HuH-7 (cell line): ENCODE results near the gene BMERB1.
"Not testable (repeated sequence)": the region's sequence is repeated elsewhere in the genome, so short reads cannot be mapped to it uniquely, and the experiment has no call there.

Experiments
- DNase-seq: peaks from one replicate; pipeline ENCODE4 v3.0.0; 2011; ENCODE audit warnings: low spot score

Gene BMERB1

DNA sequence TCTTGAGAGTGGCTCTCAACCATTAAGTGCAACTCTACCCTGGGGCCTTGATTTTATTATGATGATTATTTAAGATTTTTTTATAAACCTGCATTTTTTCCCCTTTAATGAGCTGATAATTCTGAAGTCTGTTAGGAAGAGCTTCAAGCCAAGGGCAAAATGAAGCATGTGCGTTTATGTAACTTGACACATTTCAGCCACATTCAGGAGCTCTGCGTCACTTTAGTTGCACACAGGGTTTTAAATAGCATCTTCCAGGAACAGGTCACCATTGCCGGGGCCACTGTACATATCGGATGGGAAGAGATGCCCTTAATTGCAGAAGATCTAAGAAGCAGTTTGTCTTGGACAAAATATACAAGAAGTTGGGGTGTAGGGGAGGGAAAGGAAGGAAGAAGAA lies 89.6 kb downstream of the BMERB1 start:
- no peak for DNase-seq

DNA sequence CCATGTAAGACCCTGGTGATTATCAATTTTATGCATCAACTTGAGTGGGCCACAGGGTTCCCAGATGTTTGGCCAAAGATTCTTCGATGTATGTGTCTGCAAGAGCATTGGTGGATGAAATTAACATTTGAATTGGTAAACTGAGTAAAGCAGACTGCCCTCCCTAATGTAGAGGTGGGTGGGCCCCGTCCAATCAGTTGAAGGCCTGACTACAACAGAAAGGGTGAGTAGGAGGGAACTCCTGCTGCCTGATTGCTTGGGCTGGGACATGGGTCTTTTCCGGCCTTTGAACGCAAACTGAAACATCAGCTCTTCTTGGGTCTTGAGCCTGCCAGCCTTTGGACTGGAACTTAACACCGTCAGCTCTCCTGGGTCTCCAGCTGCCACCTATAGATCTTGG lies 90.6 kb downstream of the BMERB1 start:
- DNase-seq: no peak

DNA sequence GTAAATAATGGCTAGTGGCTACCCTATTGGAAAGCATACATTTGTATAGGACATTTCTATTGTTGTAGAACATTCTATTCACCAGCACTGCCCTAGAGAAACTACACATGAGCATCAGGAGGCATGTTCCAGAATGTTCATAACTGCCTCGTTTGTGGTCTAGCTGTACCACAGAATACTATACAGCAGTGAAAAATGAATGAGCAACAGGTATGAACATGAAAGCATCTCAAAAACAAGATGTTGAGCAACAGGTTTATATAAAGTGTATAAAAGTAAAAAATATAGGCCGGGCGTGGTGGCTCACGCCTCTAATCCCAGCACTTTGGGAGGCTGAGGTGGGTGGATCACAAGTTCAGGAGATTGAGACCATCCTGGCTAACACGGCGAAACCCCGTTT lies 91.7 kb downstream of the BMERB1 start:
- no peak for DNase-seq

GRCh38 chr16:15526731-15527130 lies 92.3 kb downstream of the BMERB1 start:
- DNase-seq: no peak

DNA sequence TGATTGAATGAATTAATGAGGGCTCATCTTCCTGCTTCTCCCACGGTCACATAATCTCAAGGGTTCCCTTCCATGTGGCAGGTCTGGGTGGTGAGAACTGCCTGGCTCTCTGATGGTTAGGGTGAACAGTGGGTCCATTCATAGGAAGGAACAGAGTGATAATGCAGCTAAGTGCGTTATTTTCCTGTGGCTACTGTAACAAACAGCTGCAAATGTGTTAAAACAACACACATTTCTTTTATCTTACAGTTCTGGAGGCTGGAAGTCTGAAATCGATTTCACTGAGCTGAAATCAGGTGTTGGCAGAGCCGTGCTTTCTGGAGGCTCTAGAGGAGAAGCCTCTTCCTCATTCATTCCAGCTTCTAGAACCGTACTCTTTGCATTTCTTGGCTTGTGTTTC lies 95.3 kb downstream of the BMERB1 start:
- no peak for DNase-seq

DNA sequence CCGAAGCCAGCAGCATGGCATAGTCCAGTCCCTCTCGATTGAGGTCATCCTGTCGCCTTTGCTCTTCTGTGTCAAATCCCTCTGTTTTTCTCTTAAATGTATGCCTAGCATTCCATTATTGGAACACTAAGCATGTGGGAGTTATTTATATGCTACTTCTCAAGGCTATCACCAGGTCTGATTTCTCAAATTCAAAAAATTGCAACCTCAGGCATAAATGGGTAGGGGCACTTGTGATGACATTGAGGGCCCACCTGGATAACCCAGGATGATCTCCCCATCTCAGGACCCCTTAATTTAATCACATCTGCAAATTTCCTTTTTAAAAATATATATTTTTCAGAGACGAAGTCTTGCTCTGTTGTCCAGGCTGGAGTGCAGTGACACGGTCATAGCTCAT lies 95.7 kb downstream of the BMERB1 start:
- DNase-seq: no peak

DNA sequence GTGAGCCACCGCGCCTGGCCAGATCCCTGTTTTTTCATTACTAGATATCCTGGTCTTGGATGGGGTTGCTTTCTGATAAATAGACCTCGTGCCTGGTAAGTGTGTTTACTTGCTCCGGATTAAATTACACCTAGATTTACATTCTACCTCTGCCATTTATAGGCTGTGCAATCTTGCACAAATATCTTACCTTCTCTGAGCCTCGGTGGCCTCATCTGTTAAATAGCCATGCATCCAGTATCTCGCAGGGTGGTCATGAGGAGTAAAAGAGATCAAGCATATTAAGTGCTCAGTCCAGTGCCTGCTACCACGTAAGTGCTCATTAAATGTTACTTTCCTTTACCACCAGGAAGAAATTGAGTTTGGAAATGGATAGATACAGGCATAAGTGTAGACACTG lies 98.4 kb downstream of the BMERB1 start:
- no peak for DNase-seq

DNA sequence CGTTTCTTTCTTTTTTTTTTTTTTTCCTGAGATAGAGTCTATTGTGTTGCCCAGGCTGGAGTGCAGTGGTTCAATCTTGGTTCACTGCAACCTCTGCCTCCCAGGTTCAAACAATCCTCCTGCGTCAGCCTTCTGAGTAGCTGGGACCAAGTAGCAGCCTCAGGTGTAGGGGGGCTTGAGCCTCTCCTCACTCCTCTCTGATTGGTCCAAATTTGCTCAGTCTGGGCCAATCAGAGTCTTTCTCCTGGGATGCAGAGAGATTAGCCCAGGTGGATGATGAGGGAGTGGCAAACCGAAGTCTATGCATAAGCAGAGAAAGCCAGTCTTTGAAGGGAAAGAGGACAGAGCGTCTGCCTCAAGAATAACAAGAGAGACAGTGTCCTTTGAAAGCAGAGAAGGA lies 99.0 kb downstream of the BMERB1 start:
- no peak for DNase-seq

- no peak for DNase-seq
Observed at GRCh38 chr16:15535772-15536171, 101.4 kb downstream of the BMERB1 start.

GRCh38 chr16:15536843-15537242 lies 102.5 kb downstream of the BMERB1 start:
- DNase-seq: no peak

DNA sequence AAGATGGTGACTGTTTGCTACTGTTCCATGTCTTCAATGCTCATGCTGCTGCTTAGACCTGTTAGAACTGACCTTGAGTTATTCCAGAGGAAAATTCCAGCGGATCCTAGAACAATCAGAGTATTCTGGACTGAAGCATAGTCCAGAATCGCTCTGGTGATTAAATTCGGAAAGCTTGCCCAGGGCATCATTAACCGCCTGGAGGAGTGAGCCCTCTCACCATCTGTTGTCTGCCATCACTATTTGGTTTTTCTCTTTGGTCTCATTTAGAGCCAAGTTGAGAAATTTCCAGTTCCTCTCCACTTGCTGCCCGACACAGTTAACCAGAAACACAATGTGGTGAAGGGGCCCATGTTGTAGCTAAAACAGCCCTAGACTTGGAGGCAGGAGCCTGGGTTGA lies 104.1 kb downstream of the BMERB1 start:
- DNase-seq: no peak

DNA sequence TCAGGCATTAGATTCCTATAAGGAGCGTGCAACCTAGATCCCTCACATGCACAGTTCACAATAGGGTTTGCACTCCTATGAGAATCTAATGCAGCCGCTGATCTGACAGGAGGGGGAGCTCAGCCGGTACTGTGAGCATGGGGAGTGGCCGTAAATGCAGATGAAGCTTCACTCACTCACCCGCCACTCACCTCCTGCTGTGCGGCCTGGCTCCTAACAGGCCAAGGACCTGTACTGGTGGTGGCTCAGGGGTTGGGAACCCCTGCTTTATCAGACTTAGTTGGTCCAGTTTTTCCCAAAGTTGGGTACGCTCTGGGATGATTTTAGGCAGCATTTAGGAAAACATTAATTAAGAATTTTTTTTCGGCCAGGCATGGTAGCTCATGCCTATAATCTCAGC lies 104.8 kb downstream of the BMERB1 start:
- no peak for DNase-seq

GRCh38 chr16:15542261-15542660 lies 107.9 kb downstream of the BMERB1 start:
- DNase-seq: no peak

DNA sequence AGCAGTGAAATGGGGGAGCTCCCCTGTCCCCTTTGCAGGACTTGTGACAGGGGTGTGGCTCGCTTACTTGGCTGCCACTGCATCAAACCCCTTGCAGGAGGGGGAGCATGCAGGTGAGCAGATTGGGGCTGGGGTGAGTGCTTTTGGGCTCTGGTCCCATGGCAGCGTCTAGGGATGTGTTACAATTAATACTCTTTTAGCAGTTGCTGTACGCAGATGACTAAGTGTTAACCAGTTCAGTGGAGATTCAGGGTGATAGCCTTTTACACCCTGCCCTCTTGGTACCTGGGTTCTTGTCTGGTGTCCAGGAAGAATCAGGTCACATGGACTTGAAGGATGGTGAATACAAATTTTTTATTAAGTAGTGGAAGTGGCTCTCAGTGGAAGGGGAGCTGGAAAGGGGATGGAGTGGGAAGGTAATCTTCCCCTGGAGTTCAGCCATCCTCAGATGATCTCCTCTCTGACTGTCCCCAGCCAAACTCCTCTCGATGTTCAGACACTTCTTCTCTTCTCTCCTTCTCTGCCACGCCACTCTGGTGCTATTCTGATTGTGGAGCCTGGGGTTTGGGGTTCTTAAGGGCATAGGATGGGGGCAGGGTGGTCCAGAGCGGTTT lies 108.5 kb downstream of the BMERB1 start:
- DNase-seq: no peak

DNA sequence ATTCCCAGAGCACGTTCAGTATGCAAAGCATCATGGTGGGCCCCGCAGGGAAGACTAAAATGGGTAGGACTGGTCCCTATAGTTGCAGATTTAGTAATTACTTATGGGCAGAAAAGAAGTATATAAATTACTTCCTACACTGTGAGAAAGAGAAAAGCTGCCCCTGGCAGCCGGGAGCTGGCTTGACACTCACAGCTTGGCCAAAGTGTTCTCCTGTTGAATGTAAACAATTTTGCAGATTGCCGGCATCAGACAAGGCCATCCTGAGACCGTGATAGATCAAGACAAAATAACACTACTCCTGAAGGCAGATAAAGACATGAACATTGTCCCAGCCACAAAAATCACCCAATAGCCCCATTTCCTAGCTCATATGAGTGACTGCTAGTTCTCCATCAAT lies 110.0 kb downstream of the BMERB1 start:
- DNase-seq: no peak

DNA sequence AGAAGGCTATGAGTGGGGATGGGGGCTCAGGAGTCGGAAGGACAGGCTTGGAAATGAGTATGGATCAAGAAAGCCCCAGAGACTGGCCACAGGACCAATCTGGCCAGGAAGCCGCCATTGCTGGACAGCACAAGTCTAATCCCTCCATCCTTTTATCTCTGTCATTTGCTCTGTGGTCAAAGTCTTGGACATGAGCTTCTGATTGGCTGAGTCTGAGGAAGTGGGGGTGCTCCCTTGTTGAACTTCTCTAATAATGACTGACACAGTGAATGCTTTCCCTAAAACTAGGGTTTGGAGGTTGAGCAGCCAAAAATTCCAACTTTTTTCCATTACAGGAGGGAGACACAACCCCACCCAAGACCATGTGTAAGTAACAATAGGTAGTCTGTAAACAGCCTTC lies 111.2 kb downstream of the BMERB1 start:
- no peak for DNase-seq

GRCh38 chr16:15547072-15547767 lies 112.8 kb downstream of the BMERB1 start:
- DNase-seq: not testable (repeated sequence)

DNA sequence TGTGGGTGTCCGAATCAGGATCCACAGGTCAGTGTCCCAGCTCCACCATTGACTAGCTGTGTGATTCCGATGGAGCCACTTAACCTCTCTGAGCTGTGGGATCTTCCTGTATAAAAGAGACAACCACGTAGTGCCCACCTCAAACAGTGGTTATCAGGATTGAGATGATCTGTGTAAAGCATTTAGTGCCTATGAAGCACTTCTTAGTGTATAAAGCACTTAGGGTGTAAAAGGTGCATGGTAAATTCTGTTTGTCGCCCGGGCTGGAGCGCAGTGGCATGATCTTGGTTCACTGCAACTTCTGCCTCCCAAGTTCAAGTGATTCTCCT lies 113.3 kb downstream of the BMERB1 start:
- DNase-seq: no peak

- DNase-seq: no peak
Observed at GRCh38 chr16:15548482-15548891, 114.1 kb downstream of the BMERB1 start.

DNA sequence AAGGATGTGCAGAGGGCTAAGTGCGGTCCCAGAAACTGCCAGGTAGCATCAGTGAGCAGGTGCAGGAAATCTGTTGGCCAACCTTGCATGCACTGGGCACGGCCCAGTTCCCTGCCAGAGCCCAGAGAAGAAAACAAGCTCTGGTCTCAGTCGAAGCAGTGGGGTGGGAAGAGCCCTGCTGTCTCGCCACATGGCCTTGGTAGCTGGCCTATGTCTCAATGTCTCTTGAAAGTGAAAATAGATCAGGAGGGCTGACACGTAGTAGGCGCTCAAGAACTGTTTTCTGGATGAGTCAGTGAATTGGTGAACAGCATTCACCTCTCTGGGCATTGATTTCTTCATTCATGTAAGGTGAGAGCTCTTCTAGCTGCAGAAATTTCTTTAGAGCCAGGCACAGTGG lies 118.1 kb downstream of the BMERB1 start:
- DNase-seq: no peak

DNA sequence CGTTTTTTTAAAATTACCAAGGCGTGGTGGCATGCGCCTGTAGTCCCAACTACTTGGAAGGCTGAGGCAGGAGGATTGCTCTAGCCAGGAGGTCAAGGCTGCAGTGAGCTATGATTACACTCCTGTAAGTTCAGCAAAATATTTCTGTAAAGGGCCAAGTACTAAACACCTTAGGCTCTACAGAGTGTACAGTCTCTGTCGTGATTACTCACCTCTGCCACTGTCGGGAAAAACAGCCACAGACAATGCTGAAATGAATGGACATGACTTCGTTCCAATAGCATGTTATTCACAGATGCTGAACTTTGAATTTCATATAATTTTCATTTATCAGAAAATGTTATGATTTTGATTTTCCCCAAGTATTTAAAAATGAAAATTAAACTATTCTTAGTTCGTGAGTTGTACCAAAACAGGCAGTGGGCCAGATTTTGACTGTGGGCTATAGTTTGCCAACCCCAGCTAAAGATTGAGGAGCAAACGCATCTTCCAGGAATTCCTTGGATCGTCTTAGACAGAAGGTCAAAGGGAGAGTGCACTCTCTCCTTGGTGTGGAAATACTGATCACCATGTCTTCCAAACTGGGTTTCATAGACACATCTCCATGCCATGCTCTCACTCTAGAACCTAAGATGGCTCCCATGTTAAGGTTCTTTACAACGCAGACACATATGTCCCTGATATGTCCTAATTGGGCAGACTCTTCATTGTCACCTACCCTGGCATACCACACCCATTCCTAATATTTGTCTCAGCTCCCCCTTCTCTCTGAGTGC lies 119.1 kb downstream of the BMERB1 start:
- DNase-seq: no peak

- DNase-seq: no peak
Observed at GRCh38 chr16:15556130-15556529, 121.7 kb downstream of the BMERB1 start.

DNA sequence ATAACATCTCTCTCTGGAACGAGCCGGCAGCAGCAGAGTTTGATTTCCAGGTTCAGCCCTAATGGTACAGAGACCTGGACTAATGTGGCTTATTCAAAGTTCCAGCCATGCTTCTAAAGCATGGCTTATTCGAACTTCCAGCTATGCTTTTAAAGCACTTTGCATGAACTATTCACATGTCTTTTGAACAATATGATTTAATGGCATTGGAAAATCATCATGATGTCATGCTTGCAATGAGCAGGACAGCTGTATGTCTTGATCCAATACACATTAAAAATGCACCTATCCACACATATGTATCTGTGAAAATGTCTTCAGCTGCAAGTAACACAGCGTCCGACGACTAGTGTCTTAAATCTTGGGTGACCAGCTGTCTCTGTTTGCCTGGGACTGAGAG lies 122.9 kb downstream of the BMERB1 start:
- no peak for DNase-seq

DNA sequence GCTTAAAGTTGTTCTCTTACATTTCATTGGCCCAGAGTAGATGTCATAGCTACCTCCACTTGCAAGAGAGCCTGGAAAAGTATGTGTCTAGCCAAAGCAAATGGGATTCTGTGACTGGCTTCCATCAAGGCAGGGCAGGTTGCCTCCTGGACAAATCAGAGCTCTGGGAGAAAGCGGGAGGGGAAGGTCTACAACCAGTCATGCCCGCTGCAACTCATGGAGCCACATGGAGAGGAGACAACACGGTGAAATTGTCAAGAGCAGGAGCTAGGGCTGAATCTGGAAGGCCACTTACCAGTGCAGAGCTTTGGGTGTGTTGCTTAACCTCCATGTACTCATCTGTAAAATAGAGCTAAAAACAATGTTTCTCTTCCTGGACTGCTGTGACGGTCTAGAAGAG lies 124.8 kb downstream of the BMERB1 start:
- DNase-seq: no peak
